Kidney capillary endothelial cell (primary cell): ENCODE measurements around the gene MAS1L.

Experiments used
- DNase-seq: peaks from one replicate; pipeline ENCODE4 v3.0.0-alpha.2; 2018; ENCODE audit warnings: low spot score

MAS1L gene, protein sequence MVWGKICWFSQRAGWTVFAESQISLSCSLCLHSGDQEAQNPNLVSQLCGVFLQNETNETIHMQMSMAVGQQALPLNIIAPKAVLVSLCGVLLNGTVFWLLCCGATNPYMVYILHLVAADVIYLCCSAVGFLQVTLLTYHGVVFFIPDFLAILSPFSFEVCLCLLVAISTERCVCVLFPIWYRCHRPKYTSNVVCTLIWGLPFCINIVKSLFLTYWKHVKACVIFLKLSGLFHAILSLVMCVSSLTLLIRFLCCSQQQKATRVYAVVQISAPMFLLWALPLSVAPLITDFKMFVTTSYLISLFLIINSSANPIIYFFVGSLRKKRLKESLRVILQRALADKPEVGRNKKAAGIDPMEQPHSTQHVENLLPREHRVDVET

DNA sequence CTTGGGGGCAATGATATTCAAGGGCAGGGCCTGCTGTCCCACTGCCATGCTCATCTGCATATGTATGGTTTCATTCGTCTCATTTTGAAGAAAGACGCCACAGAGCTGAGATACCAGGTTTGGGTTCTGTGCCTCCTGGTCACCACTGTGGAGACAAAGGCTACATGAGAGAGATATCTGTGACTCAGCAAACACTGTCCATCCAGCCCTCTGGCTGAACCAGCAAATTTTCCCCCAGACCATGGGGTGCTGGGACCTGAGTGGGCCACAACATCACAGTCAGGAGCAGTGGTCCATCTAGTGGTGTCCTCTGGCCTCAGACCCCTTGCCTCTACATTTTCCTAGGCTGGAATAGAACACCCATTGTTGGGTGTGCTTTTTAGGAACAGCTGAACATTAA, at the start of gene MAS1L:
Gene MAS1L, minus strand, starts transcription at position 297 of the 400 bp plus-strand sequence. Its CDS starts 54 bp downstream, at position 243.
- no peak for DNase-seq

DNA sequence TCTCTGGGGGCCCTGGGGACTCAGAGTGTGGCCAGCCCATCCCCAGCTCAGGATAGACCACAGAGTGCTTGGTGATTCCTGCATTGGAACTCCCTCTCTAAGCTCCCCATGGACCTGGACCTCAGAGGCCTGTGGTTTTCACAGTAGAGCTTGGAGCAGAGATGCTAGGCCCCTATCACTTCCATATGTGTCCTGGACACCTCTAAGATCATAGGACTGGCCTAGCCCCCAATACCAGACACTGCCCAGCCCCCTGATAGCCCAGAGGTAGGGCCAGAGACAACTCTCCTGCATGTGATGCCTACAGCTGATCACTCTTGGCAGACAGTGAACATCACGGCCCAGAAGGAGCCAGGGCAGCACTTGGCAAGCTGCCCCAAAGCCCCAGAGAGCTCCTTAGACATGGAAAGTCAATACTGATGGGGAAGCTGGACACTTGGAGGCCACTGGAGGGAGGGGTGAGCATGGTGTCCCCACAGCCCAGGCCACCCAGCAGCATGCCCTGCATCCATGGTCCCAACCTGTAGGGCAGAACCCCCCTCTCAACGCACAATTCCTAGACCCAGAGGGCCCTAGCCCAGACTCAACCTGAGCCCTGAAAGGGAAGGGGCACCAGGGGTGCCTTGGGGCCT, 44.7 kb upstream of the MAS1L start:
- DNase-seq, result no peak

DNA sequence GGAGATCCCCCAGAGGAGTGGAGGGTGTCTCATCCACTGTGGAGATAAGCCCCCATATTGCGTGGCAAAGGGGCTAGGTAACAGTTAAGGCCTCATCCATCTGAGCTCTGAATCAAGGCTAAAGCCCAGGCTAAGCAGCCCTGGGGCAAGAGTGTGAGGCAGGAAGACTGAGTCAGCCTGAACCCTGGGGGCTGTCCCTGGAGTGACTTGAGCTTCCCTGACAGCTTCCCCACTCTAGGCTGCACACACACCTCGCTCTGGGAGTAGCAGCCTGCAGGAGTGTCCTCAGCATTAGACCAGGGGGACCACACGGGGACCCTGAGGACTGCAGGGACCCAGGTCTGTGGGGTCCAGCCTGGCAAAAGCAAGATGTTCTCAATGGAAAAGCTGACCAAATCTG, 43.9 kb upstream of the MAS1L start:
- no peak for DNase-seq

DNA sequence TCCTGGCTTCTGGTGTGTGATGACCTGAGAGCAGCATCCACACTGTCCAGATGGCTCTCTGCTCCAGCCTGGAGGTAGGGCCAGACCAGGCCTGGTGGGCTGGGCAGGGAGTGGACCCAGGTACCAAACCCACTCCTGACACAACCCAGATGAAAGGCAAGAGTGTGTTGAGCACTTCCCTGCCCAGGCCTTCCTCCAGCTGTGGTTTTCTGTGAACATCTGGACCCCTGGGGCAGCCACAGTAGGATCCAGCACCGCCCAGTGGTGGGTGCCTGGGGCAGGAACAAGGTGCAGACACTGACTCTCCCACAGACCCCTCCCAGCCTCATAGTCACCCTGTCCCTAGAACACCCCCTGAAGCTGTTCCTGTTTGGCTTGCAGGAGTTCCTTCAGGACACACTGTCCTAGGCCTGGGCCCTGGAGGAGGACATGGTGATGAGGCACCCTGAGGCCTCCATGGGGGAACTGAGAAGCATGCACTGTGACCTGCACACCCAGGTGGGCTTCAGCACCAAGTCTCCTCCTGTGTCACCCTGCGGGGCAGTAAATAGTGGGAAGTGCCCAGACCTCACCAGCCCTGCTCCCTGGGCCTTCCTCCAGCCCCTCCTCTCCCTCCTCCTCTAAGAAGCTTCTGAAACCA, 43.0 kb upstream of the MAS1L start:
- DNase-seq, result no peak

DNA sequence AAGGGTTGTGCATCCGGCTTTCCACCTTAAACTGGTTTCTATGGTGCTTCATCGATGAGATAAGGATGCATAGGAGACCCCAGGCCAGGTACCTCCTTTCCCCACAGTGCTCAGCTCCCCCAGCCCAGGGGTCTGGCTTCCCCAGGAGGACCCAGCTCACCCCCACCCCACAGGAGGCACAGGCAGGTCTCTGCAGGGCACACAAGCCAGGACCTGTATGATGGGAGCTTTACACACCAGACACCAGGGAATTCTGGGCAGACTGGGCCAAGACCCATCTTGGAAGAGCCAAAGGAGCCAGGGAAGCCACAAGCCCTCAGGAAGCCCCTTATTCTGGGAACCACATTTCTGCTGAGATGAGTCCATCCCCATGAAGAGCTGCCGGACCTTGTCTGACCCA, 42.2 kb upstream of the MAS1L start:
- DNase-seq, result no peak

DNA sequence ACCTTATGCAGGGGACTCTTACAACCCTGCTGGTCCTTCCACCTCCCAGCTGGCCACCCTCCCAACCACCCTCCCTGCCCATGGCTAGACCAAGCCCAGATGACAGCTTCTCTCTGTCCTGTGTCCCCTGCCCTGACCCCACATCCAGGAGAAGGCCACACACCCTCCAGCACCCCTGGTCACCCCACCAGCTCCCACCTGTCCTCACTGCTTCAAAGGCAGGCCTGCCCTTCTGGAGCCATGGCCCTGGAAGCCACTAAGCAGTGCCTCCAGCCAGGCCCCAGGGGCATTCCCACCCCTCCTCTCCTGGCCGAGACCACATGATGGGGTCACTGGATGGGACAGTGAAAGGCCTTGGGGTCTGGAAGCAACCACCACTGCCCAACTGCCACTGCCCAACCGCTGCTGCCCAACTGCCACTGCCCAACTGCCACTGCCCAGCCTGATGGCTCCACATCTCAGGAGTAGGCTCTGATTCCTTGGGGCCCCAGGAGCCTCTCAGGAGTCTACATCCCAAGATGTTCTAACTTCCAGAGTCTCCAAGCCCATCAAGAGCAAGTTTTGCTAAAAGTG, 41.3 kb upstream of the MAS1L start:
- no peak for DNase-seq

DNA sequence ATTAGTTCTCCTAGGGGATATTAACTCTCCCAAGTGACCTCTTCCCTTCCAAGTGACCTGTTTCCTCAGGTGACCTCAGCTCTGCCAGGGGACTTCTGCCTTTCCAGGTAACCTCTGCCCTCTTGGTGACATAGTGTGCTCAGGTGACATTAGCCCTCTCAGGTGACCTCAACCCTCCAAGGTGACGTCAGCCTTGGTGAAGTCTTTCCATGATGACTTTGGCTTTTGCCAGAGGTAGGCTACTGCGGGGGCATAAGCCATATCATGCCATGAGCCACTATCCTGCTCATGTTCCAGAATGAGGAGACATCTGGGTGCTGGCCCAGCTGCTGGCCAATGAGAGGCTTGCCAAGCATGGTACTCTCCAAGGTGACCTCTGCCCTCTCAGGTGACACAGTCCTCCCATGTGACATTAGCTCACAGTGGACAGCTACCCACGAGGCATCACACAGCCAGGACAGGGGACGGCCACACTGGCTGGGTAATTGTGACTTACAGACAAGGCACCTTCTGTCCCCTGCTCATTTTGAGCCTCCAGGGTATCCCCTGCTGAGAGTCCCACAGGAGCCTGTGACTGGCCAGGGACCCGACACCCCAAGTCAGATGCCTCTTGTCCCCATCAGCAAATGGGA, 40.7 kb upstream of the MAS1L start:
- DNase-seq, result no peak

DNA sequence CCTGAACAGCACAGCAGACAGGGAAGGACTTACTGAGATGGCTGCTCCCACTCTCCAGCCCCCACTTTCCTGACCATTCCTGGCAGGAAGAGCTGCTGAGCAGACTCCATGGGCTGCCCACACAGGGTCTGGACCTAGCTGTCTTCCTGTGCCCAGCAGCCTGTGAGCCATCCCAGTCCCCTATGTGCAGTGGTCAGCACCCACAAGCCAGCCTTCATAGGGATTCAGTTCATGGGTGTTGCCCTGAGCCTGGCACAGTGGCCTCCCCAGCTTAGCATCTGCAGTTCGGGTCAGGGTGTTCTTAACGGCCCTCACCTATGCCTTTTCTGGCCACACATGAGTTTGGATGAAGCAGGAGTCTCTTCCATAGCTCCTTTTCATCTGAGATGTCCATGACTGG, 39.8 kb upstream of the MAS1L start:
- no peak for DNase-seq

DNA sequence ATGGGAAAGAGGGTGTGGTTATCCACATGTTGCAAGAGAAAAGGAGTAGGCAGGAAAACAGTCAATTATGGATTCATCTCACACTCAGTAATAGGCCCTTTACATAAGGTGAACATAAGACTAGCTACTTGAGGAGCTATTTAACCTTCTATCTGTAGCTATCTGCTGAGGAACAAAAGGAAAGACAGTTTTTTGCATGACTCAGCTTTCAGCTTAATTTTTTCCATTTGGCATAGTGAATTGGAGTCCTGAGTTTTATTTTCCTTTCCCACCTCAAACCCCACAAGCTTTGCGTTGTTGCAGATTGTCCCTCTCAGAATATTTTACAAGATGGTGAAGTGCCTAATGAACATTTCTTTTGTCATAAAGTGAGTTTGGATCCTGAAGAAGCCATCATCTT, 39.4 kb upstream of the MAS1L start:
- DNase-seq, result no peak

DNA sequence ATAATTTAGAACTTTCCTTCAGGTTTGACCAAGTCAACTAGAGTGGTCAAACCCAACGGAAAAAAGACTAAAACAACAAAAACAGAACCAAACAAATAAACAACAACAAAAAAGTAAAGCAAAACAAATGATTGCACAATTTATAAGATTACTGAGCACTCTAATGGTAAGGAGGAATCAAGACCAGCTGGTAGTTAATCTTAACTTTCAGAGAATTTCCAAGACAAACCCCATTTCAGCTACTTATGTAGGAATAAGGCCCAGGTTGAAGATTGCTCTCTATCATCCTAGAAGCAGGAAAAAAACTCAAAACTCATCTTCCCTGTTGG, 37.5 kb upstream of the MAS1L start:
- no peak for DNase-seq

DNA sequence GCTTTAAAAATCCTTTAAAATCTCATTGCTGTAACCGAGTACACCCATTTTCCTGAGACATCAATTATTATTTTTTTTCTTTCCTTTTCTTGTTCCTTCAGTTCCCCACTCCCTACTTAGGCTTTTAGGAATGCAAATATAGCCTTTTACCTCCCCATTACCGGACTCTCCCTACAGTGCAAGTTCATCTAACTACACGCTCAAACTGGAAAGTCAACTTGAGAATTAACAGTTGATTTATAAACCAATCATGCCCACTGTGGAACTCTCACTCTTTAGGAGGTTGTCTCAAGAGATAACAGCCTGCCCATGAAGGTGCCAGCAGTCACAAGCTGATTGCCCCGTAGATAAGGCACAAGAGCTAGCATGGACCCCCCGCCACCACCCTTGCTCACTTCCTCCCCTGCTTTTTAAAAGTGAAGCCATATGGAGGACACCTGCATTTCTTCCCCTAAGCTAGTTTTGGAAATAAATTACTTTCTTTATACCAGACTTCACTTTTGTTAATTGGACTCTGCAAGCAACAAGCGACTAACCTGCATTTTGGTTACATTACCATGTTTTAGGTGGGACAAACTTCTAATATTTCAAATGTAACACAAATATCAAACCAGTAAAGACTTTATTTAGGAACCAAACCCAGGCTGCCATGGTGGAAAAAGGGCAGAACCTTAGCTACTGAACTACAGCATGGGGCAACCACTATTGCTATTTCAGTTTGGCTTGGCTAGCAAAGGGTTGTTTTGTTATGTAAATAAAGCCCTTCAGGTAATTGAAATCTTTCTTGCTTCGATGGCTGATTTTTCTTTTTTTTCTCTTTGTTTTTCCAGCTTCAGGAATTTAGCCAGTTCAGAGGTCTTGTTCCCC, 36.9 kb upstream of the MAS1L start:
- no peak for DNase-seq

DNA sequence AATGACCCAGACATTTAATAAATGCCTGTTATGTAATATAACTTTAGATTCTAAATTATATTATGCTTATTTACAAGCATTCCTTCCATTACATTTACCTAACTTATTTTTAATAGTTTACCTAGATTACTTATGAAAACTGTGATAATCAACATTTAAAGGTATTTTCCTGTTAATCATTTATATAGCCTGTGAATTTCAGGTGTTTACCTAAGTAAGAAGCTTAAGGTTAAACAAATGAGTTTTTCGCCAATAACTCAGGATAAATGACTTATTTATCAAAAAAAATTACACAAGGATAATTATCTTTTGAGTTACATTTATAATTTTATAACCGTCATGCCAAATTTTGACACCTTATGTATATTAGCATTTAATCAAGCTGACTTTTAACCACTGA, 36.3 kb upstream of the MAS1L start:
- DNase-seq, result no peak

DNA sequence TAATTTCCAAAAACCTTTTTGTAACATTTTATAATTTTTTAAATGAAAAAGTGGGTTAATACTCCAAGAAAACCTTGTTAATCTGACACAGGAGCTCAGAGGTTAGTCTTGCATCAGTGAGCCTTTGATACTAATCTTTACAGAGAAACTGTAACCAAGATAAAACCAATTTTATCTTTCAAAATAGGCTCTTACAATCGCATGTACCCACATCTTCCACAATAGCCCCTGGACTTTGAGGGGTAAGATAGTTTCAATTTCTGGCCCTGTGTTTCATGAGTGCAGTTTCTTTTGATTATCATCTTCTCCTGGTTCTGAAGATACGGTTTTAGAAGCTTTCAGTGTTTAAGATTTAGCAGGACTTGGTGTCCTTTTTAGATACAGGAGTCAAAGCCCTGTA, 34.5 kb upstream of the MAS1L start:
- no peak for DNase-seq

DNA sequence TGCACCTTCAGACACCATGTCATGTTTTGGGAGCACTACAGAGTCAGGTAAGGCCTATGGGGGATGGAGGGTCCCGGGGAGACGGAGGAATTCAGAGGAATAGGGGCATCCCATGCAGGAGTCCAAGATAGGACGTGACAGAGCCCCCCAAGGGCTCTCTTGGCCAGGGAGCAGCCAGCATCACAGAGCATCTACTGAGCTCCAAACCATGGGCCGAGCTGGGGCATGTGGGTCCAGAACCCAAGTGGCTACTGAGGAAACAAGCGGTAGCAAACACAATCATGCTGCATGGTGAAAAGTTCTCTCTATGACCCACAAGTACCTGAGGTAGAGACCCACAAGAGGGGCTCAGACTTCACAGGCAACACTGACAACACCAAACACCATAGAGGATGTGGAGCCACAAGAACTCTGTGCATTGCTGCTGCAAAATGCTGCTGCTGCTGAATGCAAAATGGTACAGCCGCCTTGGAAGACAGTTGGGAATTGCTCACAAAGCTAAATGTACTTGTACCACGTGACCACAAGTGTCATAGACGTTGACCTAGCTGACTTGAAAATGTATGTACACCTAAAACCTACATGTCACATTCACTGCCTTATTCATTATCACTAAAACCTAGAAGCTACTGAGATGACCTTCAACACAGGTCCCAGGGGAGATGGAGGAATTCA, 33.4 kb upstream of the MAS1L start:
- DNase-seq, result no peak

DNA sequence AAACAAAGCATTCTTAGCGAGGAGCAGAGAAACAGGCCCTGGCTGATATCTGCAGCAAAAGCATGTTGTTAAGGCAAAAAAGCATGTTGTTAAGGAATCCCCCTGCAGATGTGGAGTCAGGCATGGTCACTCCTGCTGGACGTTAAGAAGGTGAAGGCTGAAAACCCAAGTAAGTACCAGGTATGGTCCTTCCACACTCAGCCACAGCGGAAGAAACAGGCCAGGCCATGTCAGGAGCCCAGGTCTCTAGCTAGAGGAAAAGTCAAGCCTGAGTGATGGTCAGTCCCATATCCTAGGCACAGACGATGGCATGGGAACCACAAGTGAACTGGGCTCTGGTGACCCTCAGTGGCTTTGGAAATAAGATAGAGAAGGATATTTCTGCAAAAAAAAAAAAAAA, 32.5 kb upstream of the MAS1L start:
- DNase-seq, result no peak

DNA sequence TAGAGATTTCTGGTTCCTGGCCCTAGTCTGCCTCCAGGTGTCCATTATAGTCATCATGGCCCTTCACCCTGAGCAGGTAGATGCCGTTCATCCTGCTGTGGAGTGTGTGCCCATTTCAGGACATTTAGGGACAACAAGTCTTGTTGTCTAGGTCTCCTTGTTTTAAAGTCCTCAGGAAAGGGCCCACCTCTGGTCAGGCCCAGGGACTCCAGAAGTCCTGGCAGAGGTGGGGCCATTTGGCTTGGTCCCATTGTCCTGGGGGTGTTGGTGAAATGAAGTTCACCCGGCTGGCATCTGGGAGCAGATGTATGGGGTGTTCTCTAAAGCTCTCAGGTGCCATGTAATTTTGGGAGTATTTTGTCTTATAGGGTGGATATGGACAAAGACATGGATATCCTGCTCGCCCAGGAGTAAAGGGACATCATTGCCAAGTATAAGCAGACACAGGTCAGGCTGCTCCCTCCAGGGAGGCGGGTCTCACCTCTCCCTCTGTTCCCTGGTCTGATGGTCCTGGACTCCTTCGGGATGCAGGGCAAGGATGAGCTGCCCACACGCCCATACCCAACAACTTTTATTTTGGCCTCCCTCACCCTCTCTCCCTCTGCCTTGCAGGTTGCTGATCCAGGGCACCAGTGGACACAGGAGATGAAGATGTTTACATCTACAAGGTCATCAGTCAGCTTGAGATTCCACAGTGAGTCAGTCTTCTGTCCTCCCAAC, 31.7 kb upstream of the MAS1L start:
- DNase-seq, result no peak

DNA sequence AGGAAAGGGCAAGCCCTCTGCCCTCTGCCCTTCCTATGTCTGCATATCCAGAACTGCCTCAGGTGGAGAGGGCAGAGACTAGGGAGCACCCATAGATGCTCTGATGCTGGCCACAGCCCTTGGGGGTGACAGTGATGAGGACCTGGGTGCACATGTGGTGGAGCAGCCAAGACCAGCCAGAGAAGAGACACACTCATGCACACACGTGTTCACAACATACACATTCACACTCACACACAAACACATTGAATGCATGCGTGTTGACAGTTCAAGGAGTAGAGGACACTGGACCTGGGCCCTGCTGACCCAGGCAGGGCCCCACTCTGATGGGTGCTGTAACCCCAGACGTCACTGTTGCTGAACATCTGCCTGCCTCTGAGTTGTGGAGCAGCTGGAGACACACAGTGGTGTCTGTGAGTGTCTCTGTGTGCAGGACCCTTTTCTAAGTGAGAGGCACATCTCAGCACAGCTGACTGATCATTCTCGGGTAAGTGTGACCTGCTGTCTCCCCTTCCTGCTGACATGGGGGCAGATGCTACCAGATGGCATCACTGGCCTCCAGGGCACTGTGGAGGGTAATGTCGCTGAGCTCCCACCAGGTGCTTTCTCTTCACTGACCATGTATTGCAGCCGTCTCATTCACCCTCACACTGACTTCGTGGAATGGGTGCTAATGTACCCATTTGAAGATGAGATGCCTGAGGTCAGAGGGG, 30.1 kb upstream of the MAS1L start:
- no peak for DNase-seq

DNA sequence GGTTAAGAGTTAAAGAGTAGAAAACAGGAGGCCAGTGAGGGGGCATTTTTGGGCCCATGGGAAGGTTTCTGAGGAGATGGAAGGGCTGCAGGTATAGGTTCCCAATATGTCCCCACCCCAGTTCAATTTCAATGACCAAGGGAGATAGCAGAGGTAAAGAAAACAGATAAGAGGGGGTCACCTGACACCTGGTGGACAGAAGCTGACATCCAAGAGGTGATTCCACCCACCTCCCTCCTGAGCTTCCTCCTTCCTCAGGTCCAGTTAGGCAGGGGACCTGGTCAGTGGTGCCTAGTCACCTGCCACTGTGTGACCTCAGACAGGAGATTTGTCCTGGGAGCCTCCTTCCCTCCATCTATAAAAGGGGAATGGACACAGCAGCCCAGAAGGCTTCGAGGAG, 29.5 kb upstream of the MAS1L start:
- no peak for DNase-seq

DNA sequence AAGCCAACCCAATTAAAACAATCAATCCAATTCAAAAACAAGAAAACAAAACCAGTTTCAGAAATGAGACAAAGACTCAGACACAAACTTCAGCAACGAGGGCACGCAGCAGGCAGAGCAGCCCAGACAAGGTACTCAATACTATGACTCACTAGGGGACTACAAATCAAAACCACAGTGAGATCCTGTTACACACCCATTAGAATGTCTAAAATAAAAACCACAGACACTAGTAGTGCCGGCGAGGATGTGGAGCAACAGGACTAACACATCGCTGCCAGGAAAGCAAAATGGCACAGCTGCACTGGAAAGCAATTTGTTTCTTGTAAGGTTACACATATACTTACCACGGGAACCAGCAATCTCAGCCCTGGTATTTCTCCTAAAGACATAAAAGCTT, 28.4 kb upstream of the MAS1L start:
- no peak for DNase-seq

DNA sequence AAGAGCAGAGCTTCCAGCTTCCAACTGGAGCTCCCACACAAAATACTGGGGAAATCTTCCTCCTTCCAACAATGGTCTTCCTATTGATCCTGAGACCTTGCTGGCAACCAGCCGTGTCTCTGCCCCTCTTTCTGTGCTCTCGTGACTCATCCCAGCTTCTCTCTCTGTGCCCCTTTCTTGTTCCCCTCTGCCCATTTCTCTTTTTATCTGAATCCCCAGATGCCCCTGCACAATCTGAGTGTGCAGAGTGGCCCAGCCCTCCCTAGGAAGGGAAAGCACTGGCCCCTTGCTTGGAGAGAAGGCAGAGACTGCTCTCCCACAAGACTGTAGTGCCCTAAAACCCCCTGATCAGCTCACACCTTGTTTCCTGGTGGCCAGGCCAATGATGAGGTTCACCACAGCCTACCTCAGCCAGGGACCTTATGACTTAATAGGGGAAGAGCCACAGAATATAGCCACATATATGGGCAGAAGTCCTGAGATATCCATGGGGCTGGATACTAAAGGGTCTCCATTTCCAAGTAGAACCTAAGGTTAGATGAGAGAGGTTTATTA, 23.1 kb upstream of the MAS1L start:
- no peak for DNase-seq
